ENCODE results near the gene DSG4. TPM values are rescaled to one million over a fixed set of nuclear protein-coding genes. Genes with fewer than 3 reads are reported as not detected.

Gene DSG4
- total RNA-seq, 1 experiment from 2014 or later = not detected

GRCh38 chr18:31432316-31432715, 55.7 kb downstream of the DSG4 start:
- DNase-seq (ENCODE audit: low read depth, low spot score) = no peak

GRCh38 chr18:31436825-31437224, 60.2 kb downstream of the DSG4 start:
- in situ Hi-C loops (cut with HindIII; ENCODE audit: low pct_unique_long_range_greater_than_20kb, low sequenced_read_pairs) = no loop called here
- no peak for DNase-seq (ENCODE audit: low read depth, low spot score)

More at GRCh38 chr18:31432316-31432715, 55.7 kb downstream of the DSG4 start:
- in situ Hi-C loops (cut with HindIII; ENCODE audit: low pct_unique_long_range_greater_than_20kb, low sequenced_read_pairs) = no loop called here

DNA sequence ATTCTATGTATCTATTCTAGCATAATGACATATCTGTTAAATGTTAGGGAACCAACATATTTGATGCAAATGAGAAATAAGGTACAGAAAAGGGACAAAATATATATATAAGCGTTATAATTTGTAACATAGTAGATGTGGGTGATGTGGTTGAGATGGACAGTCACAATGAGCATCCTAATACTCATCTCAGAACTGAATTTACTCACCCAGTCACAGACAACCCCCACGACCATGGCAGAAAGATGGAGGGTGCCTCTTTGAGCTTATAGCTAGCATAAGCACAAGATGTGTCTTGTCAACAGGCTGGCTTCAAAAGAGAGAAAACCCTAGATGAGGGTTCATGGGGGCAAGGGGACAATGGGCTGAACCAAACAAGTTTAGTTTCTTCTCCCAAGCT, 61.8 kb downstream of the DSG4 start:
- in situ Hi-C loops (cut with HindIII; ENCODE audit: low pct_unique_long_range_greater_than_20kb, low sequenced_read_pairs) = no loop called here
- no peak for DNase-seq (ENCODE audit: low read depth, low spot score)

GRCh38 chr18:31439807-31440325, 63.3 kb downstream of the DSG4 start:
- no peak for DNase-seq (ENCODE audit: low read depth, low spot score)
- in situ Hi-C loops (cut with HindIII; ENCODE audit: low pct_unique_long_range_greater_than_20kb, low sequenced_read_pairs) = no loop called here

- in situ Hi-C loops (cut with HindIII; ENCODE audit: low pct_unique_long_range_greater_than_20kb, low sequenced_read_pairs) = no loop called here
Observed at GRCh38 chr18:31440787-31441186, 64.2 kb downstream of the DSG4 start.

DNA sequence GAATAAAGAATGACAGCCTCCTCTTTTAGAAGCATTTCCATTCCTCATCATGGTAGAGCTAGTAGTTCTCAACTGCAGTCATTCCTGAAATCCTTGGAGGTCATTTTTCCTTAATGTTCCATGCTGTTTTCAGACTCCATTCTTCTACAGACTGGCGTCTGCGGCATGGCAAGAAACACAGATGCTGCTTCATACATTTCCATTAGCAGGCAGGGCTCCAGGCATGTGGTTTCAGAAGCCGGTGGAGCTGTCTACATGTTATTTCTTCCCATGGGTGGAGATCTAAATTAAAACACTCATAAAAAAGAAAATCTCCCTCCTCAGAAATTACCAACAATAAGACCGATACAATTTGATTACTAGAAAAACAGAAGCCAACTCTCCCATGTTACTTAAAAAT, 64.9 kb downstream of the DSG4 start:
- in situ Hi-C loops (cut with HindIII; ENCODE audit: low pct_unique_long_range_greater_than_20kb, low sequenced_read_pairs) = no loop called here
- DNase-seq (ENCODE audit: low read depth, low spot score) = no peak

More at GRCh38 chr18:31440787-31441186, 64.2 kb downstream of the DSG4 start:
- no peak for DNase-seq (ENCODE audit: low read depth, low spot score)

GRCh38 chr18:31444142-31444541, 67.6 kb downstream of the DSG4 start:
- no peak for DNase-seq (ENCODE audit: low read depth, low spot score)
- in situ Hi-C loops (cut with HindIII; ENCODE audit: low pct_unique_long_range_greater_than_20kb, low sequenced_read_pairs) = no loop called here

DNA sequence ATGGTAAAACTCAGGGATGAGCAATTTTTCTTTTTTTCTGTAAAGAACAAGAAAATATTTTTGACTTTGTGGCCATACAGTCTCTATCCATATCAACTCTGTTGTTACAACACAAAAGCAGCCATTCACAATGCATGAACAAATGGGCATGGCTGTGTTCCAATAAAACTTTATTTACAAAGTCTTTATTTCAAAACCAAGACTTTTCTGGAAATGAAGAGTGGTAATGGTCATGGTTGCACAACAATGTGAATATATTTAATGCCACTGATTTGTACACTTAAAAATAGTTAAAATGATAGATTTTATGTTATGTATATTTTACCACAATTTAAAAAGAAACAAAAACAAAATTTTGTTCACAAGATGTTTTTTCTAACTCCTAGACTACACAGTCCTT, 69.3 kb downstream of the DSG4 start:
- no peak for DNase-seq (ENCODE audit: low read depth, low spot score)
- in situ Hi-C loops (cut with HindIII; ENCODE audit: low pct_unique_long_range_greater_than_20kb, low sequenced_read_pairs) = no loop called here

- in situ Hi-C loops (cut with HindIII; ENCODE audit: low pct_unique_long_range_greater_than_20kb, low sequenced_read_pairs) = no loop called here
- no peak for DNase-seq (ENCODE audit: low read depth, low spot score)
Observed at GRCh38 chr18:31446854-31447253, 70.3 kb downstream of the DSG4 start.

DNA sequence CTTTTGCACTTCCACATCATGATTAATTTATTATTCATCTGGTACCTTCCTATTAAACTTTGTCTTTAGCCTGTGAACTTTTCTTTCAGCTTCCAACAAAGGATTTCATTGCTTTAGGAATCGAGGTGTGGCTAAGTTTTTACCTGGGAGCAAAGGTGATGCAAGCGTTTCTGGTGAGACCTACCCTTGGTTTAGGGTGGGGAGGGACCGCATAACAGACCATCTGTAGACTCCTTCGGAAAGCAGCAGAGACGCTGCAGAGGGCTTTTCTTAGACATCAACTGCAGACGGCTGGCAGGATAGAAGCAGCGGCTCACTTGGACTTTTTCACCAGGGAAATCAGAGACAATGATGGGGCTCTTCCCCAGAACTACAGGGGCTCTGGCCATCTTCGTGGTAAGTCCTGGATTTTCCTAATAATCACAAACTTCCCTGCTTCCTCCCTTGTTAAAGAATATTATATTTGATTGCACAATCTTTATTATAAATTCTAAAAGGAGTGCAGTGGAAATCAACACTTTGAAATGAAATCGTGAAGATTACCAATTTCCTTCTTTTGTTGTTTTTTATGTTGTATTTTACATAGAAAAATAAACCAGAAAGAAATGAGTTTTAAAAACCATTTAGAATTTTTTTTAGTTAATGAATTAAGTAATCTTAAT, 71.1 kb downstream of the DSG4 start, which contains the start of gene DSG3:
DSG3 (plus strand) TSS at position 212 of the 662 bp plus-strand sequence; CDS start at position 349, 137 bp downstream.
- in situ Hi-C loops (cut with HindIII; ENCODE audit: low pct_unique_long_range_greater_than_20kb, low sequenced_read_pairs) = no loop called here
- DNase-seq (ENCODE audit: low read depth, low spot score) = peak; percentile 8

GRCh38 chr18:31450409-31450808, 73.8 kb downstream of the DSG4 start:
- no peak for DNase-seq (ENCODE audit: low read depth, low spot score)
- in situ Hi-C loops (cut with HindIII; ENCODE audit: low pct_unique_long_range_greater_than_20kb, low sequenced_read_pairs) = no loop called here

DNA sequence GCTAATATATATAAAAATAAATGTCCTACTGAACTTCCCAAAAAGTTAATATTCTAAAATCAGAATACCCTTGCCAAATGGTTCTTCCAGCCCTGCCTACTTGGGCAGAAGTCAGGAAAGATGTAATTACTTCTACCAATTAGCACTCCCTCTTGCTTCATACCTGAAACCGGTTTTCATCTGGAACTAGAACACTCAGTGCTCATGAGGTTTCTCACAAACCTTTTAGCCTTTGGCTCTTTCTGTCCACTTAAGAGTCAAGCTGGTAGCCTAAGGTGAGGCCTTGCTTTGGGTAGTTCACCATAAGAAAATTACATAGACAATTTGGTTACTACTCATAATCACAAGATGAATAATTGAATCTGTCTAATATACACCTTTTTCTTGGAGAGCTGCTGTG, 75.0 kb downstream of the DSG4 start:
- no peak for DNase-seq (ENCODE audit: low read depth, low spot score)
- in situ Hi-C loops (cut with HindIII; ENCODE audit: low pct_unique_long_range_greater_than_20kb, low sequenced_read_pairs) = no loop called here

GRCh38 chr18:31454066-31454708, 77.6 kb downstream of the DSG4 start:
- in situ Hi-C loops (cut with HindIII; ENCODE audit: low pct_unique_long_range_greater_than_20kb, low sequenced_read_pairs) = no loop called here

More at GRCh38 chr18:31454066-31454708, 77.6 kb downstream of the DSG4 start:
- peak; percentile 35 for DNase-seq (ENCODE audit: low read depth, low spot score)

Small RNAs within 50 kb of the gene (small RNA-seq; reads per million reads assigned to genes)
- gene RF00019 (0 reads per million in 2 experiments), gene RNU6-167P (0 reads per million in 2 experiments)

Other genes starting within 250 kb of the DSG4 start
- not detected in 2 replicates for gene DSC1, start 213.9 kb upstream of the DSG4 start, total RNA-seq (2014; rRNA removed; shearing (Covaris generic))
- gene DSG1, start 58.6 kb upstream of the DSG4 start, total RNA-seq (2014; rRNA removed; shearing (Covaris generic)) = 0.08 TPM in 1 of 2 replicates, not detected in the other
- gene DSG3, start 71.0 kb downstream of the DSG4 start, total RNA-seq (2014; rRNA removed; shearing (Covaris generic)) = 0.08 and 0.13 TPM in 2 replicates
- 42.4 and 46.0 TPM in 2 replicates for gene DSG2, start 121.4 kb downstream of the DSG4 start, total RNA-seq (2014; rRNA removed; shearing (Covaris generic))
- 0.16 and 0.18 TPM in 2 replicates for gene TTR, start 215.1 kb downstream of the DSG4 start, total RNA-seq (2014; rRNA removed; shearing (Covaris generic))

Measured in SK-MEL-5 (cell line).